ENCODE measurements around the gene CYP4F12. TPM values are rescaled to one million over a fixed set of nuclear protein-coding genes. Genes with fewer than 3 reads are reported as not detected.

Gene CYP4F12
- total RNA-seq, 1 donor from 2014 or later, result 25.2 TPM

DNA sequence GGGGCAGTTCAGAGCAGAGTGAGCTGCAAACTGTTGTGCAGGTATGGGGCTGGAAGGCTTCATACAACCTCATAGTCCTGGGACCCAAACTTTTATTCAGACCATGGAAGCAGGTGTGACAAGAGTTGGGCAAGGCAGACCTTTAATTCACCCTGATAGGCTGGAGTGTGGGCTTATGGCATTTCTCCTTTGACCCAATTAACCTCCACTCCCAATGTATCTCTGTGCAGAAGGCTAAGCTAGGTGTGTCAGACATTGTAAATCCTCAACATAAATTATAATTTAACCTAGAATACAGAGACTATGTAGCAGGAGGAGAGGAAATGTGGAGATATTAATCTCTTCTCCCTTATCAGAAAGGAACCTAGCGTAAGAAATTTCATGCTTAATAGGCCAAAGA, 42.8 kb downstream of the CYP4F12 start:
- DNase-seq, result no peak

DNA sequence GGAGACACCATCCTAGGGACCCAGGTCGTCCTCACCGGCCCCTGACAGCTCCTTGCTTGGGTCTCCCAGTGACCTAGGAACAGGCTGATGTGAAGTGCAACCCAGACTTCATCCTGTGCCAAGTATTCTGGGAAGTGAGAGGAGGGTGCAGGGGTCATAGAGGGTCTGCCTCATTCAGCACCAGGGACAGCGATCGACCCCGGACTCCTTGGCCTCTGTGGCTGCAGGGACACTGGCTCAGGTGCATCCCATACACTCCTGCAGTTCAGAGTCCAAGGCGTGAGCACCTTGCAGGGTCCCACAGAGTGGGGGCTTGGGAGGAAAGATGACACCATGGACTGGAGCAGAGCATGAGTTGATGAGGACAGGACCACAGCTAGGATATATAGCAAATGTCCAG, 44.9 kb downstream of the CYP4F12 start:
- peak; percentile 2 for DNase-seq

DNA sequence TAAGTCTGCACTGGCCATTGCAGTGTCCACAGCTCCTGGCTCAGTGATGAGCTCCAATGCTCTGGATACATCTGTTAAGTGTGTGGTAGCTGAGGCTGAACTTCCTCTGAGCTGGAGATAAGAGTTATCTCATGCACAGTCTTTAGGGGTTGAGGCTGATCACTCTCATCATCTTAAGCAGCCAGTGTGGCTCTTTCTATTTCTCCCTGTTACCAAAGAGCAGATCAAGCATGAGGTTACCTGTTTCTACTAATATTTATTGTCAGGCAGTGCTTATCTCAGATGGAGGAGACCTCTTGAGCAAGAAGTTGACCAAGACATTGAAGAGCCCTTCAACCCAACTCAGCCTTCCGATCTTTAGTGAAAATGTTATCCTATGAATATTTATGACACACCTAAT, 48.4 kb downstream of the CYP4F12 start:
- DNase-seq, result no peak

GRCh38 chr19:15722956-15723355, 50.1 kb downstream of the CYP4F12 start:
- DNase-seq, result no peak

DNA sequence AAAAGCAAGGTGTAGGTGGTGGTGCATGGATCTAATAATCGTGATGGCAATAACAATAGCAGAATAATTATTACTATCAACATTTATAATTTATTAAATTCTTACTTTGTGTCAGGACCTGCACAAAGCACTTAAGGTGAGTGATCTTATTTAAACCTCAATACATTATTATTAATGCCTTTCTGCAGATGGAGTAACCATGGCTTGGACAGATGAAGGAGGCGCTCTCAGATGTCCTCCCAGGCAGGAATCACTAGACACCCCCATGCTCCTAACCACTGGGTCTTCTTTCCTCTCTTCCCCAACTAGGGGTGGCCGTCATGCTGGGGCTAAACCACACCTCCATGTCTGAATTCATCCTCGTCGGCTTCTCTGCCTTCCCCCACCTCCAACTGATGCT, 54.8 kb downstream of the CYP4F12 start, which contains the start of gene OR10H2:
OR10H2 (plus strand) TSS at position 301 of the 400 bp plus-strand sequence; CDS start at position 321, 20 bp downstream.
- no peak for DNase-seq

DNA sequence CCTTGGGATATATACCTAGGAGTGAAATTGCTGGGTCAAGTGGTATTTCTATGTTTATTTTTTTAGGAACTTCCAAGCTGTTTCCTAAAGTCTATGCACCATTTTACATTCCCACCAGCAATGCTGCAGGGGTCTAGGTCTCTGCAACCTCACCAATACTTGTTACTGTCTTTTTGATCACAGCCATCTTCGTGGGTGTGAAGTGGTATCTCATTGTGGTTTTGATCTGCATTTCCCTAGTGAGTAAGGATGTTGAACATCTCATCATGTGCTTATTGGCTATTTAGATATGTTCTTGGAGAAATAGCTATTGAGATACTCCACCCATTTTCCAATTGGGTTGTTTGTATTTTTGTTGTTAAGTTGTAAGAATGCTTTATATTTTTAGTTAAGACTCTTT, 57.7 kb downstream of the CYP4F12 start:
- DNase-seq, result no peak

- no peak for DNase-seq
Observed at GRCh38 chr19:15732388-15732787, 59.5 kb downstream of the CYP4F12 start.

- no peak for DNase-seq
Observed at GRCh38 chr19:15733895-15734294, 61.0 kb downstream of the CYP4F12 start.

GRCh38 chr19:15737722-15738121, 64.8 kb downstream of the CYP4F12 start, which contains the start of gene OR10H3:
TSS of gene OR10H3 (plus strand) at chr19:15737985. CDS start at chr19:15741393, 3,408 bp downstream.
- DNase-seq, result no peak

DNA sequence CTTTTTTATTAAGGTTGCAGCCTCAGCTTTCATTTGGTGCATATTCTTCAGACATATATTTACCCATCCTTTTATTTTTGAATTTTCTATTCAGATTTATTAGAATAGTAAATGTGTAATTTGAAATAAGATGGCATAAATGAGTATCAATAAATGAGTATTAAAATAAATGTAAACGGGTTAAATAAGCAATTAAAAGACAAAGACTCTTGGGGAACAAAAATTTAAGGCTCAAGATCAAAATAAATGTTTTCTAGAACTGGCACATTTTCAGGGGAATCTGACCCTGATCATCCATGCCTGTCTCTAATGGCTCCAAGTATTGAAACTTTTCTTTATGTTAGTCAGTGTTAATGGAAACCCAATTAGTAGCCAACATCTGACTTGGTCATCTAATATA, 67.9 kb downstream of the CYP4F12 start:
- DNase-seq, result no peak

Other genes with a start within 250 kb of the CYP4F12 start
- 13.4 TPM for gene WIZ, start 223.1 kb upstream of the CYP4F12 start, total RNA-seq
- gene RASAL3, start 208.5 kb upstream of the CYP4F12 start, total RNA-seq, result 0.51 TPM
- not detected for gene PGLYRP2, start 193.6 kb upstream of the CYP4F12 start, total RNA-seq
- gene CYP4F22, start 164.6 kb upstream of the CYP4F12 start, total RNA-seq, result not detected
- gene CYP4F8, start 57.9 kb upstream of the CYP4F12 start, total RNA-seq, result not detected
- 1.4 TPM for gene CYP4F3, start 32.2 kb upstream of the CYP4F12 start, total RNA-seq
- gene OR10H2, start 54.9 kb downstream of the CYP4F12 start, total RNA-seq, result not detected
- not detected for gene OR10H3, start 64.9 kb downstream of the CYP4F12 start, total RNA-seq
- gene OR10H5, start 114.6 kb downstream of the CYP4F12 start, total RNA-seq, result not detected
- not detected for gene OR10H1, start 142.6 kb downstream of the CYP4F12 start, total RNA-seq
- gene CYP4F2, start 225.0 kb downstream of the CYP4F12 start, total RNA-seq, result not detected

All from tongue (tissue), 2 donors.